Astrocyte (in vitro differentiated cells and primary cell): ENCODE data around the gene ACAN. TPM values are rescaled to one million over a fixed set of nuclear protein-coding genes. Genes with fewer than 3 reads are reported as not detected.

Experiments used
- DNase-seq: peaks from one replicate; pipeline ENCODE4 v3.0.0-alpha.2; 2010; ENCODE audit warnings: low read depth
- FAIRE-seq: peaks from 2 replicates; lab custom pipeline; 2011; peaks lifted over from hg19 to GRCh38; lab: Jason Lieb, UNC
- H2AFZ ChIP-seq: 2 replicates; pipeline ENCODE4 v1.6.0; 2012; ENCODE audit warnings: low read depth, low read length, inconsistent platforms
- H3K27ac ChIP-seq: 2 replicates; pipeline ENCODE4 v1.5.1; 2011; ENCODE audit warnings: low read depth, low read length, inconsistent platforms
- H3K27me3 ChIP-seq: 2 replicates; pipeline ENCODE4 v1.6.0; 2011; ENCODE audit warnings: low read length, inconsistent platforms; ENCODE audit not compliant: insufficient read depth
- H3K36me3 ChIP-seq: 2 replicates; pipeline ENCODE4 v1.5.1; 2011; ENCODE audit warnings: low read length, inconsistent platforms; ENCODE audit not compliant: insufficient read depth
- H3K4me1 ChIP-seq: 2 replicates; pipeline ENCODE4 v1.5.1; 2011; ENCODE audit warnings: low read length, inconsistent platforms; ENCODE audit not compliant: insufficient read depth
- H3K4me2 ChIP-seq: 2 replicates; pipeline ENCODE4 v1.6.0; 2012; ENCODE audit warnings: low read length, inconsistent platforms
- H3K4me3 ChIP-seq: 2 replicates; pipeline ENCODE4 v1.5.1; 2011; ENCODE audit warnings: low read depth, mild to moderate bottlenecking, low read length, inconsistent platforms; ENCODE audit not compliant: insufficient read depth
- H3K79me2 ChIP-seq: 2 replicates; pipeline ENCODE4 v1.6.0; 2012; ENCODE audit warnings: mild to moderate bottlenecking, low read length, inconsistent platforms; ENCODE audit not compliant: insufficient read depth
- H3K9ac ChIP-seq: 2 replicates; pipeline ENCODE4 v1.6.0; 2012; ENCODE audit warnings: mild to moderate bottlenecking, low read length, inconsistent platforms
- H3K9me3 ChIP-seq: 2 replicates; pipeline ENCODE4 v1.5.1; 2012; ENCODE audit warnings: low read depth, mild to moderate bottlenecking, low read length, inconsistent platforms; ENCODE audit not compliant: insufficient read depth
- H4K20me1 ChIP-seq: 2 replicates; pipeline ENCODE4 v1.6.0; 2012; ENCODE audit warnings: low read length, inconsistent platforms; ENCODE audit not compliant: insufficient read depth
- H3K27ac Mint-ChIP-seq: one replicate; pipeline ENCODE4 v1.8.0; 2021; ENCODE audit warnings: mild to moderate bottlenecking, mixed read lengths; ENCODE audit not compliant: unreplicated experiment
- H3K27me3 Mint-ChIP-seq: one replicate; pipeline ENCODE4 v1.8.0; 2021; ENCODE audit warnings: low read depth, mixed read lengths; ENCODE audit not compliant: unreplicated experiment
- H3K36me3 Mint-ChIP-seq: one replicate; pipeline ENCODE4 v1.8.0; 2021; ENCODE audit warnings: low read depth, mixed read lengths; ENCODE audit not compliant: unreplicated experiment
- H3K4me1 Mint-ChIP-seq: one replicate; pipeline ENCODE4 v1.8.0; 2021; ENCODE audit warnings: low read depth, mixed read lengths; ENCODE audit not compliant: unreplicated experiment
- H3K4me3 Mint-ChIP-seq: one replicate; pipeline ENCODE4 v1.8.0; 2021; ENCODE audit warnings: mild to moderate bottlenecking, moderate library complexity, mixed read lengths; ENCODE audit not compliant: unreplicated experiment
- H3K9me3 Mint-ChIP-seq: one replicate; pipeline ENCODE4 v1.8.0; 2021; ENCODE audit warnings: mild to moderate bottlenecking, mixed read lengths; ENCODE audit not compliant: unreplicated experiment
- CTCF ChIP-seq: IDR thresholded peaks from 2 replicates; pipeline ENCODE4 v1.5.1; 2011; ENCODE audit warnings: low read depth, mild to moderate bottlenecking, inconsistent platforms, low read length, moderate library complexity; ENCODE audit not compliant: insufficient read depth
- EZH2 ChIP-seq: IDR thresholded peaks from 2 replicates; pipeline ENCODE4 v1.6.1; 2012; ENCODE audit warnings: mild to moderate bottlenecking, low read length, inconsistent platforms; ENCODE audit not compliant: insufficient read depth
- total RNA-seq: library from RNA; stranded (reverse); gene quantifications from 2 replicates; pipeline ENCODE4 v1.2.1, GENCODE V29; 2021

Gene ACAN
- total RNA-seq, 1 donor from 2014 or later = 0.34 TPM

GRCh38 chr15:88841236-88841635 lies 38.0 kb downstream of the ACAN start:
- H3K36me3 Mint-ChIP-seq = no peaks in the 10 kb centered on the region
- no peak for DNase-seq
- no peaks in the 10 kb centered on the region for H3K27me3 ChIP-seq
- FAIRE-seq = no peak
- no peaks in the 10 kb centered on the region for H3K9me3 Mint-ChIP-seq
- no peak overlapping the region for H3K4me3 ChIP-seq
- H3K4me1 ChIP-seq = no peaks in the 10 kb centered on the region
- no peak overlapping the region for H3K4me2 ChIP-seq
- no peaks in the 10 kb centered on the region for H3K36me3 ChIP-seq
- H3K9me3 ChIP-seq = no peaks in the 10 kb centered on the region
- no peaks in the 10 kb centered on the region for H3K4me1 Mint-ChIP-seq
- no peak overlapping the region for H3K9ac ChIP-seq
- H4K20me1 ChIP-seq = no peaks in the 10 kb centered on the region
- no peaks in the 10 kb centered on the region for H3K79me2 ChIP-seq
- no peak overlapping the region for H3K4me3 Mint-ChIP-seq
- H2AFZ ChIP-seq = no peak overlapping the region
- TF ChIP-seq EZH2 (no peak), CTCF (no peak)
- H3K27ac ChIP-seq = no peak overlapping the region
- H3K27me3 Mint-ChIP-seq = peaks cover 24% of the 10 kb centered on the region
- no peak overlapping the region for H3K27ac Mint-ChIP-seq

- FAIRE-seq (no peak), DNase-seq (no peak)
- H4K20me1 ChIP-seq = no peaks in the 10 kb centered on the region
- H3K27me3 ChIP-seq = no peaks in the 10 kb centered on the region
- no peaks in the 10 kb centered on the region for H3K9me3 ChIP-seq
- no peaks in the 10 kb centered on the region for H3K36me3 Mint-ChIP-seq
- no peaks in the 10 kb centered on the region for H3K9me3 Mint-ChIP-seq
- no peaks in the 10 kb centered on the region for H3K4me1 Mint-ChIP-seq
- H2AFZ ChIP-seq = no peak overlapping the region
- no peak overlapping the region for H3K9ac ChIP-seq
- H3K79me2 ChIP-seq = no peaks in the 10 kb centered on the region
- no peaks in the 10 kb centered on the region for H3K4me1 ChIP-seq
- H3K36me3 ChIP-seq = no peaks in the 10 kb centered on the region
- no peak overlapping the region for H3K4me3 ChIP-seq
- TF ChIP-seq EZH2 = no peak
- TF ChIP-seq CTCF = no peak
- H3K27ac Mint-ChIP-seq = no peak overlapping the region
- H3K27me3 Mint-ChIP-seq = peaks cover 22% of the 10 kb centered on the region
- H3K4me3 Mint-ChIP-seq = no peak overlapping the region
- H3K4me2 ChIP-seq = no peak overlapping the region
- no peak overlapping the region for H3K27ac ChIP-seq
These were observed 38.9 kb downstream of the ACAN start for GRCh38 chr15:88842156-88842555.

GRCh38 chr15:88843334-88843733 lies 40.1 kb downstream of the ACAN start:
- Mint-ChIP-seq H3K27ac (no peak overlapping the region), H3K9me3 (no peaks in the 10 kb centered on the region), H3K4me3 (no peak overlapping the region), H3K27me3 (peaks cover 20% of the 10 kb centered on the region), H3K36me3 (no peaks in the 10 kb centered on the region), H3K4me1 (no peaks in the 10 kb centered on the region)
- Histone ChIP-seq H4K20me1 (no peaks in the 10 kb centered on the region), H3K9ac (no peak overlapping the region), H3K36me3 (no peaks in the 10 kb centered on the region), H3K4me2 (no peak overlapping the region), H3K27ac (no peak overlapping the region), H3K9me3 (no peaks in the 10 kb centered on the region), H2AFZ (no peak overlapping the region), H3K4me1 (no peaks in the 10 kb centered on the region), H3K4me3 (no peak overlapping the region), H3K79me2 (no peaks in the 10 kb centered on the region), H3K27me3 (no peaks in the 10 kb centered on the region)
- FAIRE-seq = no peak
- TF ChIP-seq CTCF (no peak), EZH2 (no peak)
- DNase-seq = no peak
